Fibroblast of lung (primary cell): ENCODE results near the gene DNAJA4.

Source experiments
- CTCF ChIP-seq, 2 donors: IDR thresholded peaks in 1 of 2; conservative IDR thresholded peaks in 1 of 2; 1 replicate in 1 of 2; 2 replicates in 1 of 2; pipeline ENCODE4 v1.5.1; 2011 to 2012; ENCODE audit warnings: low read length in 2 of 2, control low read depth in 1 of 2, inconsistent platforms in 1 of 2, low read depth in 1 of 2, mild to moderate bottlenecking in 1 of 2
- EZH2 ChIP-seq: IDR thresholded peaks from 2 replicates; pipeline ENCODE4 v1.5.1; 2012; ENCODE audit warnings: low read length, control low read depth, mild to moderate bottlenecking; ENCODE audit errors: missing control alignments

GRCh38 chr15:78234515-78235040 is 29.8 kb upstream of the DNAJA4 start, which contains the start of gene ACSBG1:
- TF ChIP-seq CTCF (conservative IDR thresholded peaks at IDR 0.05 in 1 of 2, IDR thresholded peaks at IDR 0.05 in 1 of 2; ENCODE audit: low read depth in 1 of 2, low read length in 2 of 2) = no peak
- no peak for TF ChIP-seq EZH2
